NT2/D1 (cell line): ENCODE data around the gene KRTAP5-3.

Experiments used
- YY1 ChIP-seq: IDR thresholded peaks from 2 replicates; pipeline ENCODE4 v1.6.1; 2011; ENCODE audit not compliant: insufficient read length, insufficient read depth
- ZNF274 ChIP-seq: IDR thresholded peaks from 2 replicates; pipeline ENCODE4 v1.6.1; 2011; ENCODE audit warnings: mild to moderate bottlenecking, low read depth, low read length

GRCh38 chr11:1632053-1632714 lies 23.9 kb upstream of the KRTAP5-3 start:
- no peak for TF ChIP-seq ZNF274
- TF ChIP-seq YY1: no peak
